Transverse colon (tissue), 4 donors: ENCODE measurements around the gene GNAS.

ENCODE experiments used
- CTCF ChIP-seq, 5 experiments: fragments of 200-600 bp in 3 of 5; fragments of 450-650 bp in 2 of 5; sonication (generic) in 3 of 5; IDR thresholded peaks; 1 replicate in 2 of 5; 2 replicates in 3 of 5; pipeline ENCODE4 v1.5.1; 2016 to 2017; ENCODE audit warnings: antibody characterized with exemption in 5 of 5, inconsistent platforms in 3 of 5, mild to moderate bottlenecking in 2 of 5, moderate library complexity in 1 of 5
- EP300 ChIP-seq: sonication (generic); formaldehyde crosslinking; IDR thresholded peaks from one replicate; pipeline ENCODE4 v1.6.1; 2017; ENCODE audit warnings: antibody characterized with exemption, low read depth
- POLR2AphosphoS5 ChIP-seq, 3 donors: sonication (generic); formaldehyde crosslinking; IDR thresholded peaks; one replicate each; pipeline ENCODE4 v1.6.1; 2016; ENCODE audit warnings: antibody characterized with exemption in 3 of 3

DNA sequence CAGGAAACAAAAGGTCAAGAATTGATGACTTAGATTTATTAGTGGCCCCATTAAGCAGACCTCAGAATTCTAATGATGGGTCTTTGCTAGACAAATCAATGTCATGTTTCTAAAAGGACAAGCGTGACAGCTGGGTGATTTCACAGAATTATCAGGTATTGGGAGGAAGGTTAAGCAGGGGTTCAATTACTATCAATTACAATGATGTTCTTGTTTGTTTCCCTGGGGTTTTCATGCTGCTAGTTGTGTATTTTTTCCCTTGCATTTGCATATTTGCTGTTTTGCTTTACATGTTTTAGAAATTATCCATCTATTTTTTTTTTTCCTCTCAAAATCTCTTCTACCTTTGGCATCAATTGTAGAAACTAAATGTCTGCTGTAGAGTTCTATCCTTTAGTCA is 27.9 kb downstream of the GNAS start:
- no peak for TF ChIP-seq EP300
- no peak for TF ChIP-seq POLR2AphosphoS5 (IDR thresholded peaks at IDR 0.05)
- TF ChIP-seq CTCF (IDR thresholded peaks at IDR 0.05) = no peak
